GM12865 (cell line): ENCODE measurements around the gene GATA1.

Source experiments
- DNase-seq: peaks from one replicate; pipeline ENCODE4 v3.0.0; 2010; ENCODE audit warnings: low read depth
- H3K4me3 ChIP-seq: 2 replicates; pipeline ENCODE4 v1.5.1; 2011; ENCODE audit warnings: mild to moderate bottlenecking, low read depth, low read length, control low read depth
- CTCF ChIP-seq: IDR thresholded peaks from 2 replicates; pipeline ENCODE4 v1.5.1; 2011; ENCODE audit warnings: low read length, control low read depth, low read depth, inconsistent platforms; ENCODE audit not compliant: insufficient read depth; ENCODE audit errors: missing control alignments

GATA1 gene

GRCh38 chrX:48831136-48831908, 44.9 kb downstream of the GATA1 start:
- no peak for DNase-seq
- H3K4me3 ChIP-seq, result no peak overlapping the region
- no peak for TF ChIP-seq CTCF

- no peak overlapping the region for H3K4me3 ChIP-seq
Observed at GRCh38 chrX:48831909-48832291, 45.5 kb downstream of the GATA1 start.

GRCh38 chrX:48833542-48834138, 47.2 kb downstream of the GATA1 start:
- H3K4me3 ChIP-seq, result no peak overlapping the region
- DNase-seq, result no peak
- TF ChIP-seq CTCF, result no peak

More at GRCh38 chrX:48831909-48832291, 45.5 kb downstream of the GATA1 start:
- no peak for DNase-seq
- no peak for TF ChIP-seq CTCF

- TF ChIP-seq CTCF, result no peak
- no peak overlapping the region for H3K4me3 ChIP-seq
- DNase-seq, result no peak
Observed at GRCh38 chrX:48834383-48834709, 48.0 kb downstream of the GATA1 start.

GRCh38 chrX:48835524-48836329, 49.3 kb downstream of the GATA1 start, which contains the start of gene PCSK1N:
Gene PCSK1N, minus strand, starts transcription at chrX:48835610. Its CDS starts 78 bp downstream, at chrX:48835532.
- DNase-seq, result no peak
- H3K4me3 ChIP-seq, result no peak within 1 kb of the TSS
- TF ChIP-seq CTCF, result no peak

GRCh38 chrX:48839686-48840085, 53.3 kb downstream of the GATA1 start:
- H3K4me3 ChIP-seq, result no peak overlapping the region
- no peak for TF ChIP-seq CTCF
- DNase-seq, result no peak
